WTC11 (cell line): ENCODE data around the gene TMEM131L. TPM values are rescaled to one million over a fixed set of nuclear protein-coding genes. Genes with fewer than 3 reads are reported as not detected.

Experiments
- ATAC-seq: fragments of 200-7000 bp; cut with Tn5 transposase; 2 replicates; pipeline ENCODE4 v1.10.0; 2021; ENCODE audit warnings: mild to moderate bottlenecking, moderate library complexity
- CTCF ChIA-PET: fragments of 300-600 bp; sonication (Branson Sonifier 250); formaldehyde crosslinking; loops from one replicate; lab custom pipeline; 2021; ENCODE audit warnings: antibody characterized with exemption; lab: Charles Lee
- POLR2A ChIA-PET: fragments of 350-600 bp; sonication (Branson Sonifier 250); formaldehyde crosslinking; loops from one replicate; lab custom pipeline; 2021; ENCODE audit warnings: antibody characterized with exemption; lab: Charles Lee
- DNase-seq: peaks from one replicate; pipeline ENCODE4 v3.0.0; 2021; ENCODE audit warnings: low spot score
- H3K27ac Mint-ChIP-seq: 2 replicates; pipeline ENCODE4 v1.8.0; 2021; ENCODE audit warnings: mixed read lengths
- H3K27me3 Mint-ChIP-seq: 2 replicates; pipeline ENCODE4 v1.8.0; 2021; ENCODE audit warnings: low read depth, mild to moderate bottlenecking, moderate library complexity, mixed read lengths
- H3K36me3 Mint-ChIP-seq: 2 replicates; pipeline ENCODE4 v1.8.0; 2021; ENCODE audit warnings: mixed read lengths
- H3K4me1 Mint-ChIP-seq: 2 replicates; pipeline ENCODE4 v1.8.0; 2022; ENCODE audit warnings: mixed read lengths
- H3K4me3 Mint-ChIP-seq: 2 replicates; pipeline ENCODE4 v1.8.0; 2021; ENCODE audit warnings: mild to moderate bottlenecking, moderate library complexity, mixed read lengths
- H3K9me3 Mint-ChIP-seq: 2 replicates; pipeline ENCODE4 v1.8.0; 2021; ENCODE audit warnings: mixed read lengths
- ATF2 ChIP-seq: sonication (generic); formaldehyde crosslinking; IDR thresholded peaks from 2 replicates; pipeline ENCODE4 v1.8.1; 2022; ENCODE audit warnings: low read depth, missing genetic modification reagents, borderline replicate concordance
- CBFB ChIP-seq: sonication (generic); formaldehyde crosslinking; IDR thresholded peaks from 2 replicates; pipeline ENCODE4 v1.8.1; 2022; ENCODE audit warnings: mild to moderate bottlenecking, low read depth, missing genetic modification reagents
- ESRRA ChIP-seq: sonication (generic); formaldehyde crosslinking; IDR thresholded peaks from 2 replicates; pipeline ENCODE4 v1.8.1; 2022; ENCODE audit warnings: mild to moderate bottlenecking, missing genetic modification reagents, borderline replicate concordance
- FOXJ3 ChIP-seq: sonication (generic); formaldehyde crosslinking; IDR thresholded peaks from 2 replicates; pipeline ENCODE4 v1.9.0; 2021; ENCODE audit warnings: missing genetic modification reagents, mild to moderate bottlenecking, borderline replicate concordance
- FOXP1 ChIP-seq: sonication (generic); formaldehyde crosslinking; IDR thresholded peaks from 2 replicates; pipeline ENCODE4 v1.8.0; 2022; ENCODE audit warnings: missing genetic modification reagents, mild to moderate bottlenecking, moderate library complexity, borderline replicate concordance
- TEAD4 ChIP-seq: sonication (generic); formaldehyde crosslinking; IDR thresholded peaks from 2 replicates; pipeline ENCODE4 v1.8.0; 2022; ENCODE audit warnings: mild to moderate bottlenecking, missing genetic modification reagents
- ZNF121 ChIP-seq: sonication (generic); formaldehyde crosslinking; IDR thresholded peaks from 2 replicates; pipeline ENCODE4 v1.8.0; 2023; ENCODE audit warnings: missing genetic modification reagents
- total RNA-seq: library from RNA; stranded (reverse); gene quantifications from 3 replicates; pipeline ENCODE4 v1.2.3, GENCODE V29; 2021
- TF ChIP-seq, protein P1 (sequence below): sonication (generic); formaldehyde crosslinking; IDR thresholded peaks from 2 replicates; pipeline ENCODE4 v1.8.1; 2022; ENCODE audit warnings: mild to moderate bottlenecking, moderate library complexity, missing genetic modification reagents
- TF ChIP-seq, protein P2 (sequence below): sonication (generic); formaldehyde crosslinking; conservative IDR thresholded peaks from 2 replicates; pipeline ENCODE4 v1.8.1; 2023; ENCODE audit warnings: mild to moderate bottlenecking, low read depth, missing genetic modification reagents, moderate library complexity
- TF ChIP-seq, protein P3 (sequence below): fragments of 250-450 bp; sonication (Bioruptor Pico); IDR thresholded peaks from 2 replicates; pipeline ENCODE4 v1.9.0; 2021; ENCODE audit warnings: mild to moderate bottlenecking
- TF ChIP-seq, protein P4 (sequence below): sonication (generic); formaldehyde crosslinking; IDR thresholded peaks from 2 replicates; pipeline ENCODE4 v1.8.0; 2022; ENCODE audit warnings: mild to moderate bottlenecking, missing genetic modification reagents
- TF ChIP-seq, protein P5 (sequence below): sonication (generic); formaldehyde crosslinking; IDR thresholded peaks from 2 replicates; pipeline ENCODE4 v1.8.0; 2023; ENCODE audit warnings: missing genetic modification reagents
- TF ChIP-seq, protein P6 (sequence below): sonication (generic); formaldehyde crosslinking; IDR thresholded peaks from 2 replicates; pipeline ENCODE4 v1.8.0; 2022; ENCODE audit warnings: missing genetic modification reagents
- TF ChIP-seq, protein P7 (sequence below): sonication (generic); formaldehyde crosslinking; IDR thresholded peaks from 2 replicates; pipeline ENCODE4 v1.8.1; 2023; ENCODE audit warnings: mild to moderate bottlenecking, missing genetic modification reagents, moderate library complexity
- TF ChIP-seq, protein P8 (sequence below): sonication (generic); formaldehyde crosslinking; IDR thresholded peaks from 2 replicates; pipeline ENCODE4 v1.8.1; 2023; ENCODE audit warnings: mild to moderate bottlenecking, missing genetic modification reagents, moderate library complexity

The TMEM131L gene
- total RNA-seq, 1 experiment from 2014 or later, result 26.7 TPM

DNA sequence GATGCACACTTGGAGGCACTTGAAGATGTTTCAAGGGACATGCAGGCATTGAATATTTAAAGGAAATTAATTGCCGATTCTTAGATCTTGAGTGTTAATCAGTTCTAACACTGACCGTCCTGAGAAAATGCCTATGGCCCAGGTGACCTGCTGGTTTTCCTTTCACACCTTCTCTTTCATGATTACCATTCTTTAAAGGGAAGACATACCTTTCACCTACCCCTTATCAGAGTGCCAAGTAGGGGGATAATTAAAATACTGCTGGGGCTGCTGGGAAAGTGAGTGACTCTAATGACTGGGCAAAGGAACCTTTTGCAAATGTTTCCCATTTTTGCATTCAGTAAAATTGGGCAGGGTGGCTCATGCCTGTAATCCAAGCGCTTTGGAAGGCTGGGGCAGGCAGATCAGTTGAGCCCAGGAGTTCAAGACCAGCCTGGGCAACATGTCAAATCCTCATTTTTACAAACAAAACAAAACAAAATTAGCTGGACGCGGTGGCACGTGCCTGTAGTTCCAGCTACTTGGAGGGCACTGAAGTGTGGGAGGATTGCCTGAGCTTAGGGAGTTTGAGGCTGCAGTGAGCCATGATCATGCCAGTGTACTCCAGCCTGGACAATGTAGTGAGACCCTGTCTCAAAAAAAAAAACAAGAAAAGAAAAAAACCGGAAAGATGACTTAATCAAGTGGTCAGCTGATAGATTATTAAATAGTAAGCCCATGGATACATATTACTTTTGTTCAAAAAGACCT is 44.3 kb downstream of the TMEM131L start:
- no peak overlapping the region for H3K27ac Mint-ChIP-seq
- H3K27me3 Mint-ChIP-seq, result no peaks in the 10 kb centered on the region
- CTCF ChIA-PET, result interaction anchor here (0.6 kb wide), 1 partner anchor 14 kb away, joined by 4 read pairs; no protein-coding TSS in a partner anchor
- no peak for DNase-seq
- H3K4me1 Mint-ChIP-seq, result peaks cover 50% of the 10 kb centered on the region
- H3K36me3 Mint-ChIP-seq, result peaks cover 14% of the 10 kb centered on the region
- POLR2A ChIA-PET, result no interaction called here
- no peak for ATAC-seq
- H3K4me3 Mint-ChIP-seq, result no peak overlapping the region
- peaks cover 12% of the 10 kb centered on the region for H3K9me3 Mint-ChIP-seq
- TF ChIP-seq ZNF121, result peak; percentile 69; the same call in 1 of the 2 replicates
- TF ChIP-seq, protein P1, sequence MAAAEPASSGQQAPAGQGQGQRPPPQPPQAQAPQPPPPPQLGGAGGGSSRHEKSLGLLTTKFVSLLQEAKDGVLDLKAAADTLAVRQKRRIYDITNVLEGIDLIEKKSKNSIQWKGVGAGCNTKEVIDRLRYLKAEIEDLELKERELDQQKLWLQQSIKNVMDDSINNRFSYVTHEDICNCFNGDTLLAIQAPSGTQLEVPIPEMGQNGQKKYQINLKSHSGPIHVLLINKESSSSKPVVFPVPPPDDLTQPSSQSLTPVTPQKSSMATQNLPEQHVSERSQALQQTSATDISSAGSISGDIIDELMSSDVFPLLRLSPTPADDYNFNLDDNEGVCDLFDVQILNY, result no peak

DNA sequence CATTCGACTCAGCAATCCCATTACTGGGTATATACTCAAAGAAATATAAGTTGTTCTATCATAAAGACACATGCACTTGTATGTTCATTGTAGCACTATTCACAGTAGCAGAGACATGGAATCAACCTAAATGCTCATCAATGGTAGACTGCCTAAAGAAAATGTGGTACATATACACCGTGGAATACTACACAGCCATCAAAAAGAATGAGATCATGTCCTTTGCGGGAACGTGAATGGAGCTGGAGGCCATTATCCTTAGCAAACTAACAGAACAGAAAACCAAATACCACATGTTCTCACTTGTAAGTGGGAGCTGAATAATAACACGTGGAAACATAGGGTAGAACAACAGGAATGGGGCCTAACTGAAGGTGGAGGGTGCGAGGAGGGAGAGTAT is 44.9 kb downstream of the TMEM131L start:
- POLR2A ChIA-PET, result no interaction called here
- Mint-ChIP-seq H3K4me1 (peaks cover 45% of the 10 kb centered on the region), H3K9me3 (peaks cover 12% of the 10 kb centered on the region), H3K27me3 (no peaks in the 10 kb centered on the region), H3K27ac (no peak overlapping the region), H3K36me3 (peaks cover 14% of the 10 kb centered on the region), H3K4me3 (no peak overlapping the region)
- ATAC-seq (no peak), DNase-seq (no peak)
- TF ChIP-seq TEAD4 (no peak), FOXJ3 (no peak), CBFB (CRISPR knock-in tag) (no peak), FOXP1 (CRISPR knock-in tag) (no peak), ATF2 (CRISPR knock-in tag) (no peak), ESRRA (CRISPR knock-in tag) (no peak)
- TF ChIP-seq, protein P2, sequence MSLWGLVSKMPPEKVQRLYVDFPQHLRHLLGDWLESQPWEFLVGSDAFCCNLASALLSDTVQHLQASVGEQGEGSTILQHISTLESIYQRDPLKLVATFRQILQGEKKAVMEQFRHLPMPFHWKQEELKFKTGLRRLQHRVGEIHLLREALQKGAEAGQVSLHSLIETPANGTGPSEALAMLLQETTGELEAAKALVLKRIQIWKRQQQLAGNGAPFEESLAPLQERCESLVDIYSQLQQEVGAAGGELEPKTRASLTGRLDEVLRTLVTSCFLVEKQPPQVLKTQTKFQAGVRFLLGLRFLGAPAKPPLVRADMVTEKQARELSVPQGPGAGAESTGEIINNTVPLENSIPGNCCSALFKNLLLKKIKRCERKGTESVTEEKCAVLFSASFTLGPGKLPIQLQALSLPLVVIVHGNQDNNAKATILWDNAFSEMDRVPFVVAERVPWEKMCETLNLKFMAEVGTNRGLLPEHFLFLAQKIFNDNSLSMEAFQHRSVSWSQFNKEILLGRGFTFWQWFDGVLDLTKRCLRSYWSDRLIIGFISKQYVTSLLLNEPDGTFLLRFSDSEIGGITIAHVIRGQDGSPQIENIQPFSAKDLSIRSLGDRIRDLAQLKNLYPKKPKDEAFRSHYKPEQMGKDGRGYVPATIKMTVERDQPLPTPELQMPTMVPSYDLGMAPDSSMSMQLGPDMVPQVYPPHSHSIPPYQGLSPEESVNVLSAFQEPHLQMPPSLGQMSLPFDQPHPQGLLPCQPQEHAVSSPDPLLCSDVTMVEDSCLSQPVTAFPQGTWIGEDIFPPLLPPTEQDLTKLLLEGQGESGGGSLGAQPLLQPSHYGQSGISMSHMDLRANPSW (CRISPR knock-in tag), result no peak
- TF ChIP-seq, protein P3, sequence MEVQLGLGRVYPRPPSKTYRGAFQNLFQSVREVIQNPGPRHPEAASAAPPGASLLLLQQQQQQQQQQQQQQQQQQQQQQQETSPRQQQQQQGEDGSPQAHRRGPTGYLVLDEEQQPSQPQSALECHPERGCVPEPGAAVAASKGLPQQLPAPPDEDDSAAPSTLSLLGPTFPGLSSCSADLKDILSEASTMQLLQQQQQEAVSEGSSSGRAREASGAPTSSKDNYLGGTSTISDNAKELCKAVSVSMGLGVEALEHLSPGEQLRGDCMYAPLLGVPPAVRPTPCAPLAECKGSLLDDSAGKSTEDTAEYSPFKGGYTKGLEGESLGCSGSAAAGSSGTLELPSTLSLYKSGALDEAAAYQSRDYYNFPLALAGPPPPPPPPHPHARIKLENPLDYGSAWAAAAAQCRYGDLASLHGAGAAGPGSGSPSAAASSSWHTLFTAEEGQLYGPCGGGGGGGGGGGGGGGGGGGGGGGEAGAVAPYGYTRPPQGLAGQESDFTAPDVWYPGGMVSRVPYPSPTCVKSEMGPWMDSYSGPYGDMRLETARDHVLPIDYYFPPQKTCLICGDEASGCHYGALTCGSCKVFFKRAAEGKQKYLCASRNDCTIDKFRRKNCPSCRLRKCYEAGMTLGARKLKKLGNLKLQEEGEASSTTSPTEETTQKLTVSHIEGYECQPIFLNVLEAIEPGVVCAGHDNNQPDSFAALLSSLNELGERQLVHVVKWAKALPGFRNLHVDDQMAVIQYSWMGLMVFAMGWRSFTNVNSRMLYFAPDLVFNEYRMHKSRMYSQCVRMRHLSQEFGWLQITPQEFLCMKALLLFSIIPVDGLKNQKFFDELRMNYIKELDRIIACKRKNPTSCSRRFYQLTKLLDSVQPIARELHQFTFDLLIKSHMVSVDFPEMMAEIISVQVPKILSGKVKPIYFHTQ (CRISPR knock-in tag), result no peak
- TF ChIP-seq, protein P4, sequence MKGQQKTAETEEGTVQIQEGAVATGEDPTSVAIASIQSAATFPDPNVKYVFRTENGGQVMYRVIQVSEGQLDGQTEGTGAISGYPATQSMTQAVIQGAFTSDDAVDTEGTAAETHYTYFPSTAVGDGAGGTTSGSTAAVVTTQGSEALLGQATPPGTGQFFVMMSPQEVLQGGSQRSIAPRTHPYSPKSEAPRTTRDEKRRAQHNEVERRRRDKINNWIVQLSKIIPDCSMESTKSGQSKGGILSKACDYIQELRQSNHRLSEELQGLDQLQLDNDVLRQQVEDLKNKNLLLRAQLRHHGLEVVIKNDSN (CRISPR knock-in tag), result no peak
- TF ChIP-seq, protein P5, sequence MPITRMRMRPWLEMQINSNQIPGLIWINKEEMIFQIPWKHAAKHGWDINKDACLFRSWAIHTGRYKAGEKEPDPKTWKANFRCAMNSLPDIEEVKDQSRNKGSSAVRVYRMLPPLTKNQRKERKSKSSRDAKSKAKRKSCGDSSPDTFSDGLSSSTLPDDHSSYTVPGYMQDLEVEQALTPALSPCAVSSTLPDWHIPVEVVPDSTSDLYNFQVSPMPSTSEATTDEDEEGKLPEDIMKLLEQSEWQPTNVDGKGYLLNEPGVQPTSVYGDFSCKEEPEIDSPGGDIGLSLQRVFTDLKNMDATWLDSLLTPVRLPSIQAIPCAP (CRISPR knock-in tag), result no peak
- TF ChIP-seq, protein P6, sequence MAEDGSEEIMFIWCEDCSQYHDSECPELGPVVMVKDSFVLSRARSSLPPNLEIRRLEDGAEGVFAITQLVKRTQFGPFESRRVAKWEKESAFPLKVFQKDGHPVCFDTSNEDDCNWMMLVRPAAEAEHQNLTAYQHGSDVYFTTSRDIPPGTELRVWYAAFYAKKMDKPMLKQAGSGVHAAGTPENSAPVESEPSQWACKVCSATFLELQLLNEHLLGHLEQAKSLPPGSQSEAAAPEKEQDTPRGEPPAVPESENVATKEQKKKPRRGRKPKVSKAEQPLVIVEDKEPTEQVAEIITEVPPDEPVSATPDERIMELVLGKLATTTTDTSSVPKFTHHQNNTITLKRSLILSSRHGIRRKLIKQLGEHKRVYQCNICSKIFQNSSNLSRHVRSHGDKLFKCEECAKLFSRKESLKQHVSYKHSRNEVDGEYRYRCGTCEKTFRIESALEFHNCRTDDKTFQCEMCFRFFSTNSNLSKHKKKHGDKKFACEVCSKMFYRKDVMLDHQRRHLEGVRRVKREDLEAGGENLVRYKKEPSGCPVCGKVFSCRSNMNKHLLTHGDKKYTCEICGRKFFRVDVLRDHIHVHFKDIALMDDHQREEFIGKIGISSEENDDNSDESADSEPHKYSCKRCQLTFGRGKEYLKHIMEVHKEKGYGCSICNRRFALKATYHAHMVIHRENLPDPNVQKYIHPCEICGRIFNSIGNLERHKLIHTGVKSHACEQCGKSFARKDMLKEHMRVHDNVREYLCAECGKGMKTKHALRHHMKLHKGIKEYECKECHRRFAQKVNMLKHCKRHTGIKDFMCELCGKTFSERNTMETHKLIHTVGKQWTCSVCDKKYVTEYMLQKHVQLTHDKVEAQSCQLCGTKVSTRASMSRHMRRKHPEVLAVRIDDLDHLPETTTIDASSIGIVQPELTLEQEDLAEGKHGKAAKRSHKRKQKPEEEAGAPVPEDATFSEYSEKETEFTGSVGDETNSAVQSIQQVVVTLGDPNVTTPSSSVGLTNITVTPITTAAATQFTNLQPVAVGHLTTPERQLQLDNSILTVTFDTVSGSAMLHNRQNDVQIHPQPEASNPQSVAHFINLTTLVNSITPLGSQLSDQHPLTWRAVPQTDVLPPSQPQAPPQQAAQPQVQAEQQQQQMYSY (CRISPR knock-in tag), result no peak
- TF ChIP-seq, protein P7, sequence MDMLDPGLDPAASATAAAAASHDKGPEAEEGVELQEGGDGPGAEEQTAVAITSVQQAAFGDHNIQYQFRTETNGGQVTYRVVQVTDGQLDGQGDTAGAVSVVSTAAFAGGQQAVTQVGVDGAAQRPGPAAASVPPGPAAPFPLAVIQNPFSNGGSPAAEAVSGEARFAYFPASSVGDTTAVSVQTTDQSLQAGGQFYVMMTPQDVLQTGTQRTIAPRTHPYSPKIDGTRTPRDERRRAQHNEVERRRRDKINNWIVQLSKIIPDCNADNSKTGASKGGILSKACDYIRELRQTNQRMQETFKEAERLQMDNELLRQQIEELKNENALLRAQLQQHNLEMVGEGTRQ (CRISPR knock-in tag), result no peak
- TF ChIP-seq, protein P8, sequence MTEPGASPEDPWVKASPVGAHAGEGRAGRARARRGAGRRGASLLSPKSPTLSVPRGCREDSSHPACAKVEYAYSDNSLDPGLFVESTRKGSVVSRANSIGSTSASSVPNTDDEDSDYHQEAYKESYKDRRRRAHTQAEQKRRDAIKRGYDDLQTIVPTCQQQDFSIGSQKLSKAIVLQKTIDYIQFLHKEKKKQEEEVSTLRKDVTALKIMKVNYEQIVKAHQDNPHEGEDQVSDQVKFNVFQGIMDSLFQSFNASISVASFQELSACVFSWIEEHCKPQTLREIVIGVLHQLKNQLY (CRISPR knock-in tag), result no peak
- CTCF ChIA-PET, result no interaction called here
